ENCODE measurements around the gene ANAPC2.

ANAPC2 gene

DNA sequence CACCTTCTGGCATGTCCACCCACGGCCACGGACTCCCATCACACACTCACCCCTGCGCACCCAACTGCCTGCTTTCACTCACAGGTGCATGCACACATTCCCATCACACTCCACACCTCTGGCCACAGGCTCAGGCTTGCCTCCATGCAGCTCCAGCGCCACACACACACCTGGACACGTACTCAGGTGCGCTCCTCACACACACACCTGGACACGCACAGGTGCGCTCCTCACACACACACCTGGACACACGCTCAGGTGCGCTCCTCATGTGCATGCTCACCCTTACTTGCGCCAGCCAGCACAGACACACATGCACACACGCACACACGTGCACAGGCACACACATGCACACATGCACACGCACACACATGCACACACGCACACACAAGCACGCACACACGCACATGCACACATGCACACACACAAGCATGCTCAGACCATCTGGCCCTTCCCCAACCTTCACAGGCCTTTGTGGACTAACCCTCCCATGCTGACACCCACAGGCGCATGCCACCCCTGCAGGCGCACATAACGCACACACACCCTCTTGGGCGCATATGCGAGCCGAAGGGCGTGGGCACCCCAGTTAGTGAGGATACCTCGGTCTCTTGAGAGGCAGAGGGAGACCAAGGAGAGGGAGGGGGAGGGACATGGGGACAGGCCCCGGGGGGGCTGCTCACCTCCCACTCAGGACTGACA is 41.1 kb downstream of the ANAPC2 start:
- Histone ChIP-seq H3K4me2 (ENCODE audit: low read depth, low read length) (no peak overlapping the region), H3K27me3 (replicated peaks; ENCODE audit: insufficient read depth, low read length) (peaks cover 33% of the 10 kb centered on the region), H3K79me2 (ENCODE audit: low read length) (no peaks in the 10 kb centered on the region), H4K20me1 (ENCODE audit: insufficient read depth, low read length) (no peaks in the 10 kb centered on the region), H3K9me2 (replicated peaks; ENCODE audit: insufficient read depth, low read length) (no peaks in the 10 kb centered on the region), H3F3A (ENCODE audit: insufficient read depth, low read length) (peaks cover 11% of the 10 kb centered on the region; the same call in 1 of the 2 replicates), H3K9me3 (replicated peaks; ENCODE audit: insufficient read depth, low read length) (no peaks in the 10 kb centered on the region), H3K27ac (ENCODE audit: low read length) (no peak overlapping the region), H3K9ac (ENCODE audit: low read length) (no peak overlapping the region), H3K36me3 (replicated peaks; ENCODE audit: insufficient read depth, low read length) (no peaks in the 10 kb centered on the region), H2AFZ (ENCODE audit: low read length) (no peak overlapping the region), H3K4me3 (ENCODE audit: low read length) (no peak overlapping the region), H3K4me1 (ENCODE audit: low read length) (no peaks in the 10 kb centered on the region)
- peak; percentile 5 for DNase-seq
- TF ChIP-seq EZH2phosphoT487 (IDR thresholded peaks at IDR 0.05; ENCODE audit: low read length) (no peak), EZH2 (optimal IDR thresholded peaks at IDR 0.05; ENCODE audit: low read depth, low read length) (no peak)
- TF ChIP-seq, protein P1, sequence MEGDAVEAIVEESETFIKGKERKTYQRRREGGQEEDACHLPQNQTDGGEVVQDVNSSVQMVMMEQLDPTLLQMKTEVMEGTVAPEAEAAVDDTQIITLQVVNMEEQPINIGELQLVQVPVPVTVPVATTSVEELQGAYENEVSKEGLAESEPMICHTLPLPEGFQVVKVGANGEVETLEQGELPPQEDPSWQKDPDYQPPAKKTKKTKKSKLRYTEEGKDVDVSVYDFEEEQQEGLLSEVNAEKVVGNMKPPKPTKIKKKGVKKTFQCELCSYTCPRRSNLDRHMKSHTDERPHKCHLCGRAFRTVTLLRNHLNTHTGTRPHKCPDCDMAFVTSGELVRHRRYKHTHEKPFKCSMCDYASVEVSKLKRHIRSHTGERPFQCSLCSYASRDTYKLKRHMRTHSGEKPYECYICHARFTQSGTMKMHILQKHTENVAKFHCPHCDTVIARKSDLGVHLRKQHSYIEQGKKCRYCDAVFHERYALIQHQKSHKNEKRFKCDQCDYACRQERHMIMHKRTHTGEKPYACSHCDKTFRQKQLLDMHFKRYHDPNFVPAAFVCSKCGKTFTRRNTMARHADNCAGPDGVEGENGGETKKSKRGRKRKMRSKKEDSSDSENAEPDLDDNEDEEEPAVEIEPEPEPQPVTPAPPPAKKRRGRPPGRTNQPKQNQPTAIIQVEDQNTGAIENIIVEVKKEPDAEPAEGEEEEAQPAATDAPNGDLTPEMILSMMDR (IDR thresholded peaks at IDR 0.05; ENCODE audit: low read length), result no peak

DNA sequence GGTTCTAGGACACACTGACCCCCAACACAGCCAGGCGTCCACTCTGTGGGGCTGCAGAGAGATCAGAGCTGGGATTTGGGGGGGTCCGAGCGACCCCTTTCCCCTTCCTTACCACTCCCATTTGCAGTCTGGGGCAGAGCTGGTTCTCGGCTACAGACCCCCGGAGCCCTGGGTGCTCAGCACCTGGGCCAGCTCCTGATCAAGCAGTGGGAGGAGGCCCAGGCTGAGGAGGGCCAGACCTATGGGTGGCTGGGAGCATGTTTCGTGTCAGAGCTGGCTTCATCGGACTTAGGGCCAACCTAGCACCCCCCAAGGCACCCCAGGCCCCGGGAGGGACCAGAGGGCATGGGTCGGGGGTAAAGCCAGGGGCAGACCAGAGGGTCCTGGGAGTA is 41.8 kb downstream of the ANAPC2 start:
- H3K9ac ChIP-seq (ENCODE audit: low read length), result no peak overlapping the region
- no peak overlapping the region for H2AFZ ChIP-seq (ENCODE audit: low read length)
- peaks cover 9% of the 10 kb centered on the region; the same call in 1 of the 2 replicates for H3F3A ChIP-seq (ENCODE audit: insufficient read depth, low read length)
- no peaks in the 10 kb centered on the region for H3K9me3 ChIP-seq (replicated peaks; ENCODE audit: insufficient read depth, low read length)
- no peak for DNase-seq
- TF ChIP-seq EZH2 (optimal IDR thresholded peaks at IDR 0.05; ENCODE audit: low read depth, low read length), result no peak
- TF ChIP-seq EZH2phosphoT487 (IDR thresholded peaks at IDR 0.05; ENCODE audit: low read length), result no peak
- TF ChIP-seq, protein P1 (IDR thresholded peaks at IDR 0.05; ENCODE audit: low read length), result no peak
- H3K4me3 ChIP-seq (ENCODE audit: low read length), result no peak overlapping the region
- no peak overlapping the region for H3K27ac ChIP-seq (ENCODE audit: low read length)
- H3K27me3 ChIP-seq (replicated peaks; ENCODE audit: insufficient read depth, low read length), result peaks cover 40% of the 10 kb centered on the region
- H3K9me2 ChIP-seq (replicated peaks; ENCODE audit: insufficient read depth, low read length), result no peaks in the 10 kb centered on the region
- no peaks in the 10 kb centered on the region for H3K4me1 ChIP-seq (ENCODE audit: low read length)
- H3K79me2 ChIP-seq (ENCODE audit: low read length), result no peaks in the 10 kb centered on the region
- H3K36me3 ChIP-seq (replicated peaks; ENCODE audit: insufficient read depth, low read length), result no peaks in the 10 kb centered on the region
- H3K4me2 ChIP-seq (ENCODE audit: low read depth, low read length), result no peak overlapping the region
- no peaks in the 10 kb centered on the region for H4K20me1 ChIP-seq (ENCODE audit: insufficient read depth, low read length)

DNA sequence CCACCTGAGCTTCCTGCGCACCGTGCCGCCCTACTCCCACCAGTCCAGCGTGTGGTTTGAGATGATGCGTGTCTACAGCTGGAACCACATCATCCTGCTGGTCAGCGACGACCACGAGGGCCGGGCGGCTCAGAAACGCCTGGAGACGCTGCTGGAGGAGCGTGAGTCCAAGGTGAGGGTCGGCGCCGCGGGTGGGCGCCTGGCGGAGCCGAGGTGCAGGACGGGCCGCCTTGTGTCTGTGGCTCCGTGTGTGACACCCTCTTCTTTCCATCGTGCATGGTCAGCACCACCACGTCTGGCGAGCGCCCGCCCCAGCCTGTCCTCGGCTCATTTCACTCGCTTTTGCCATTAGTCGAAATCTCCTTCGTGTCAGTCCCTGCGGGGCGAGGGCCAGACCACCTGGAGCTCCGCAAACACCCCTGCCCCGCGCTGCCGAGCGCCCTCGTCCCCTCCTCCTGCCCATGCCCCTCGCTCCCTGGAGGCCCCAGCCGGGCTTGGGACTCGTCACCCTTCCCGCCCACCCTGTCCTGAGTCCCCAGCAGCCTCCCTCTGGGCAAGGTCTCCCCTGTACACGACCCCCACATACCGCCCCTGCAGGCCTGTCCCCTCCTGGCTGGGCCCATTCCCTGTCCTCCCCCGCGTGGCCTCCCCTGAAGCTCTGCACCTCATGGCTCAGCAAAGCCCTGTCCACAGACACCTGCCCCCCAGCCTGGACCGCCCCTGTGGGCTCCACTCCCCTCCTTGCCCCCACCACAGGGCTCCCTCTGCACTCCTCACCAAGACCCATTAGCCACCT is 42.4 kb downstream of the ANAPC2 start:
- H3K36me3 ChIP-seq (replicated peaks; ENCODE audit: insufficient read depth, low read length), result no peaks in the 10 kb centered on the region
- H4K20me1 ChIP-seq (ENCODE audit: insufficient read depth, low read length), result no peaks in the 10 kb centered on the region
- DNase-seq, result no peak
- H3K79me2 ChIP-seq (ENCODE audit: low read length), result no peaks in the 10 kb centered on the region
- no peak overlapping the region for H3K4me3 ChIP-seq (ENCODE audit: low read length)
- H3K27me3 ChIP-seq (replicated peaks; ENCODE audit: insufficient read depth, low read length), result peaks cover 46% of the 10 kb centered on the region
- H3K9me3 ChIP-seq (replicated peaks; ENCODE audit: insufficient read depth, low read length), result no peaks in the 10 kb centered on the region
- H3K27ac ChIP-seq (ENCODE audit: low read length), result no peak overlapping the region
- no peak overlapping the region for H3K9ac ChIP-seq (ENCODE audit: low read length)
- H2AFZ ChIP-seq (ENCODE audit: low read length), result no peak overlapping the region
- no peaks in the 10 kb centered on the region for H3K4me1 ChIP-seq (ENCODE audit: low read length)
- no peak overlapping the region for H3K4me2 ChIP-seq (ENCODE audit: low read depth, low read length)
- H3K9me2 ChIP-seq (replicated peaks; ENCODE audit: insufficient read depth, low read length), result no peaks in the 10 kb centered on the region
- TF ChIP-seq EZH2 (optimal IDR thresholded peaks at IDR 0.05; ENCODE audit: low read depth, low read length), result no peak
- no peak for TF ChIP-seq EZH2phosphoT487 (IDR thresholded peaks at IDR 0.05; ENCODE audit: low read length)
- TF ChIP-seq, protein P1 (IDR thresholded peaks at IDR 0.05; ENCODE audit: low read length), result no peak
- peaks cover 9% of the 10 kb centered on the region; the same call in 1 of the 2 replicates for H3F3A ChIP-seq (ENCODE audit: insufficient read depth, low read length)

All from MM.1S (cell line).